Endometrium (tissue), 2 donors: ENCODE results near the gene SORCS3.

ENCODE experiments used
- FAIRE-seq: peaks from 2 replicates; lab custom pipeline; 2012; peaks lifted over from hg19 to GRCh38; lab: Jason Lieb, UNC
- donor health status: control.
- donor health status: control.

The SORCS3 gene

DNA sequence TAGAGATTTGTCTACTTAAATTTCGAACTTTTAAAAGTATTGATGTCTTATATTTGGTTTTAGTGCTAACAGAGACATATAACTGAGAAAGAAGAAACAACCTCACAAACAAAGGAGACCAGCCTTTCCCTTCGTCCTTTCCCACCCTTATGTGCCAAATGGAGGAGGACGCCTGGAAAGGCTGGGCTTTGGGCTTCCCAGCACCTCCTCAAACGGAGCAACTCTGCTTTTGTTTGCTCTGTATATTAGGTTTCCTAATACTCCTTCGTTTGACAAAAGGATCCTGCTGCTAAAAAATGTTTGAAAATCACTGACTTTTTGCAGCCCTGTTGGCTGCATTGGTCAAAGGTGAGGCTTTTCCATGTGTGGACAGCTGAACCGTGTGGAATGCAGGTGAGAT lies 471.8 kb downstream of the SORCS3 start:
- no peak for FAIRE-seq

DNA sequence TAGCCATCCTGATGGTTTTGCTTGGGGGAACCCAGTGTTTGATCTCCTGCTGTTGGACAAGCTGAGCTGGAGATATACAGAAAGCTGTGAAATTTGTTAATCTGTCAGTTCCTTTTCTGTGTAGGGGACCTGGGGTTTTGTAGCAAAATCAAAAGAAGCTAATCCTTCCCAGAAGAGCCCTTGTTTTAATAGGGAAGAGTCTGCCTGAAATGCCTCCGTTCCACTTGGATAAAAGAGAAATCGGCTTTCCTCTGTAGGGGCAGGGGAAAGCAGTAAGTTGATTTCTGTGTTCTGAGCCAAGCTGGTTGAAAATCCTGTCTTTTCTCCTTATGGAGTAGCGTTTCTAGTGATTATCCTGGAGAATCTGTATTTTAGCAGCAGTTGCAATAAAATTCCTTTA lies 472.6 kb downstream of the SORCS3 start:
- FAIRE-seq, result no peak

DNA sequence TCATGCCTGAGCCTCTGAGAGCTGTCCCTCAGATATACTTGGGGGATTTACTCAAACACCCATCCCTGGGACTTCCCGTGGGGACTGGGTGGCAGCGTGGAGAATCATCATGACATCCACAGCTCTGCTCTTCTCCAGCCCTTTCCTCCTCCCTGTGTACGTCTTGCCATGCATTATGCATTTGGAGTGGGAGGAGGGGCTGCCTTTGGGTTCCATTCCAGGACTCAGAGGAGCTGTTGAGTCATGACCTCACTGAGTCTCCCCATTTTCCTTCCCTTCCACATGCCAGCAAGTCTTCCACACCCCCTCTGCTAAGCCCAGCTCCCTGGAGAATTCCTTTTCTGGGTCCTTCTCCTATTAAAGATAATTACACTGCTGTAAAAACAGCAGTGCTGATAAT lies 480.7 kb downstream of the SORCS3 start:
- FAIRE-seq, result no peak

DNA sequence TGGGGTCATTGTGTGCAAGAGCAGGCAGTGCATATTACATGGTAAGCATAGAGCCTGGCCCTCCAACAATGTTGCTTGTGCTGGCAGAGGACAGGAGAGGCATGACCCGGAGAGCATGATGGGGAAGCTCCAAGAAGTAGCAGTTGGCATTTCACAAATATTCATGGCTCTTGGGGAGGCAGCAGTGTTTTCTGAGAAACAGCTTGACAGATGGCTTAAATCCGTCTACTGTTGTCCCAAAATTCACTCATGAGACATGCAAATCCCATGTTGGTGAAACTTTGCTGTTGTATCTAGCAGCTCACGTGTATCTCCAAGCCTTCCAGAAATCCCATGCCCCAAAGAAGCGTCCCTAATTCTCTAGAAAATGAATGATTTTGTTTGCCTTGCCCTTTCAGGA lies 487.0 kb downstream of the SORCS3 start:
- FAIRE-seq, result no peak

DNA sequence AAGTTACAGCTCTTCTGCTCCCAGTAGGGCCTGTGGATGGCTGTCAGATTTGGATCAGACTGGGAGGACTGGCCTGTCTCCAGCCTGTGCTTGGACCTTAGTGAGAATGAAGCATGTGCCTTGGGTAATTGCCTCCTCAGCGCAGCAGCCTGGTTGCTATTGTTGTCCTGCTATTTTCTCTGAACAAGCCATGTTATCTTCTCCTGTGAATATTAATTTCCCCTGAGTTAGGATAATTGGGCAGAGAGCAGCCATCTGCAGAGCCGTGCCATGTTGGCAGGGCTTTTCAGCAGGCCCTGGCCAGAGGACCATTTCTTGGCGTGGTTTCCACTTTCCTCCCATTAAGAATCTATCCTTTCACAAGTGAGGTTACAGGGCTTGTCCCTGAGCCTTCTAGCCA lies 497.3 kb downstream of the SORCS3 start:
- FAIRE-seq, result no peak

DNA sequence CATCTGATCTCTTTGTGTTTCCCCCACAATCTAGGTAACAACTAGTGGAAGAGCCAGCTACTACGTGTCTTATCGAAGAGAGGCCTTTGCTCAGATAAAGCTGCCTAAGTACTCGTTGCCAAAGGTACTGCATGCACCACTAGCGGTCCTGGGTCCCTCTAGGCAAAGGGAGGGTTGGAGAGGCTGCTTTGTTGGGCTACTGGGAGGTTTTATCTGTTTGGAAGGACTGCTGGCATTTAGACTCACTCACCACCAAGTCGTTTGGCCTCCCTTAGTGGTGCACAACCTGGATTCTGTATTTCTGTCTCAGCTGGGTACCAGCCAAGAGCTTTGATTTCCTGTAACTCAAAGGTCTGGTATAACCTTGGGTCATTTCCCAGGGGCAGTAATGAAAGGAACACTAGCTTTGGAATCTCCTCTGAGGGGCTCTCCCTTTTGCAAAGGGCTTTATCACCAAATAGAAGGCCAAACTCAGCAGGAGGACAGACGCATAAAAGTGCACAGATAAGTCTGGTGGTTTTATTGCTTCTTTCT lies 498.3 kb downstream of the SORCS3 start:
- no peak for FAIRE-seq

DNA sequence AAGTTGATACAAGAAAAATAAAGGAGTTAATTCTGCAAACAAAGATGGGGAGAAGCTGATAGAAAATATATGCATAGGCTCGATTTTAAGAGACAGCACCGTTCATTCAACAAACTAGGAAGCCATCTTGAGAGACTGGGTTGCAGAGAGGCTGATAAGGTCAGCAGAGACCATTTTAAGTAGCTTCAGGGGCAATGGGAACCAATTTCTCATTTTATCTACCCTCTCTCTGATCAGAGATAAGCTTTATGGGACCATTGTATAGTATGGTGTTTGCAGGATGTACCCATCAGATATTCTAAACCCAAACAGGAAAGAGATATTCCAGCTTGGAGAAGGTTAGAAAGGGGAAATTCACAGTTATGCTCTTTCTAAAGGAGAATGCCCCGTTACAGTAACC lies 499.5 kb downstream of the SORCS3 start:
- FAIRE-seq, result no peak

DNA sequence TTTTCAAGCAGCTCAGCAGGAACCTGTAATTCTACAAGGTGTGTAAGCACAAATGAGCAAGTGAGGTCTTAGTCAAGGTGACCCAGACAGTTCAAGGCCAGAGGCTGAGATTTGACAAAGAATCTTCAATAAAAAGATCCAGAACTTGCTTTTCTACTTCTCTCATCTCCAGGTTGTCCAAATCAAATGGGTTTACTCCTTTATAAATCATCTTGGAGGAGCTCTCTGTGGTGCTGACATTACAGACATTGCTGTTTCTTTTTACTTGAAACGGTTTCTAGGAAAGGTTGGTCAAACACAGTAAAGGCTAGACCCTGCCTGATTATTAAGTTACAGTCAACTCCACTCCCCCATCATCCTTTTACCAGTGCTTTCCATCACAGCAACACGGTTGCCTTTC lies 504.6 kb downstream of the SORCS3 start:
- FAIRE-seq, result no peak

DNA sequence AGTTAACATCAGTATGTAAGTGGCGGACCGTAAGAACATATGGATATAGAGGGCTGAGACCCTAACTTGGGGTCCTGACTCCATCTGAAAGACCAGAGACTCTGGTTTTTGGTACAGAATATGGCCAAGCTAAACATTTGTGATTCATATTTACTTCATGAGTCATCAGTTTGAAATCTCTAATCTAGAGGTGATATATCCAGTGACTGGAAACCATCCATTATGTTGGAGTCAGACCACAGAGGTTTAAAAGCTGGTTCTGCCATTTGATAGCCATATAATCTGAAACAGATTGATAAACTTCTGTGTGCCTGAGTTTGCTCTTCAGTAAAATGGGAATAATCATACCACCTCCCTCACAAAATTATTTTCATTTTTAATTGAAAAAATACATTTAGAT lies 505.3 kb downstream of the SORCS3 start:
- FAIRE-seq, result no peak

DNA sequence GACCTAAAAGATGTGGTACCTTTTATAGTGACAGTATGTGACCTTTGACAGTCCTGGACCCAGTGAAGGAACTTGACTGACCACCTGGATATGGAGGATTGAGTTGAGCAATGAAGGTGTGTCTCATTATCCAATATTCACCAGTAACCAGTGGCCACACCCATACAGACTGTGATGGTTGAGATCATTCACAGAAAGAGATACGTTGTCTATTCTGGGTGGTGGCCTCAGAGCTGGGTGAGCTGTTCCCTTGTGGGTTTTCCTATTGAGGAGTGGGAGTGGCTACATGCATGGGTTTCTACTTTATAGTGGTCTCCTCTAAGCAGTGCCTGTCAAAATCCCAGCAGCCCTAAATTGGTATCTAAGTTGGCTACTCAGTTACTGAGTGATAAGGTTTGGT lies 507.4 kb downstream of the SORCS3 start:
- FAIRE-seq, result no peak

DNA sequence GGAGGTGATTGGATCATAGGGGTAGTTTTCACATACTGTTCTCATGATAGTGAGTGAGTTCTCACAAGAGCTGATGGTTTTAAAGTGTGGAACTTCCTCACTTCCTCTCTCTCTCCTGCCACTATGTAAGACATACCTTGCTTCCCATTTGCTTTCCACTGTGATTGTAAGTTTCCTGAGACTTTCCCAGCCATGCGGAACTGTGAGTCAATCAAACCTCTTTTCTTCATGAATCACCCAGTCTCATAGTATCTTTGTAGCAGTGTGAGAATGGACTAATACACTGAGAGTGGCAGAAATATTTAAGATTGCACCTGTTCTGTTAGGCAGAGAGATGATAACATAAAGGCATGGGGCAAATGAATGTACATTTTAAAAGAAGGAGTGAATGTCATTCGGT lies 507.8 kb downstream of the SORCS3 start:
- no peak for FAIRE-seq

DNA sequence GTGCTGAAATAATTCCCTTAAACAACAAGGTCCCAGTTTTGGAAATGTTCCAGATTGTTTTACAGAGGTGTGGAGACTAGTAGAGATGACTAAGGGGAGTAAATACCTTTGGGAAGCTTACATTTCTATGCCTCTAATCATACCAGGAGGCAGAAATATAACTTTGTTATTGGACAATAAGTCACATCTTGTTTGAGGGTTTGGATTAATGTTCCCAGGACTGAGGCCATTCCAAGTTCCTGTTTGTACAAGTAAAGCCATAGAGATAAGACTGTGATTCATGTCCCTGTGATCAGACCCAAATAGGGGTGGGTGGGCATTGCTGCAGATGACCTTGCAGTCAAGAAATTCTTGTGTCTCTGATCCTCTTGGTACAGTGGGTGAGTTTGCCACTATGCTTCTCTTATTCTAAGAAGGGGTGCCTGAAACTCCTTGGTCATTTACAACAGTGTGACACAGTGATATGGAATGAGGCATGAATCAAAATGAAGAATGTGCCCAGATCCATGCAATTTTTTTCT lies 508.3 kb downstream of the SORCS3 start:
- no peak for FAIRE-seq

DNA sequence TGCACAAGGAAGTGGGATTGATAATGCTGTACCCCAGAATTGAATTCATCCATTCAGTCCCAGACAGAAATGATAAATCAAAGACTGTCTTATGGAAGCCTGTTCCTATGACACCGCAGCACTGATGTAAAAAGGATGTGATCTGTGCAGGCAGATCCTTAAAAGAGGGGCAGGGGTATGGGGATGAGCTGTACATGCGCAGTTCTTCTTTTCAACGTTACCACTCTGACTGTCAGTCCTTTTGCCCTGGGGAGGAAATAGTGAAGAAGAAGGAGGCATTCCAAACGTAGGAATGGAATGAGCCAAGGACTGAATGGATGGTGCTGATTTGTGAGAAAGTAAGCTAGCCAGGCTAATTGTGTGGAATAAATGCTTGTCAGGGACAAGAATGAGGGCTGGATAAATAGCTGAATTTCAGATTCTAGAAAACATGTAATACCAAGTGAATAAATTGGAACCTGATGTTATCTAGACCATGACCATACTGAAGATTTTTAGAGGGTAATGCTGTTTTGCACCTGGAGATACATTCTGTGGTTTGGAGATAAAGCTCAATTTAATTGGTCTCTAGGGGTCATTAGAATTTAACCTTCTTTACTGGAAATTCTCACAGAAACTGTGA lies 509.3 kb downstream of the SORCS3 start:
- FAIRE-seq, result no peak

DNA sequence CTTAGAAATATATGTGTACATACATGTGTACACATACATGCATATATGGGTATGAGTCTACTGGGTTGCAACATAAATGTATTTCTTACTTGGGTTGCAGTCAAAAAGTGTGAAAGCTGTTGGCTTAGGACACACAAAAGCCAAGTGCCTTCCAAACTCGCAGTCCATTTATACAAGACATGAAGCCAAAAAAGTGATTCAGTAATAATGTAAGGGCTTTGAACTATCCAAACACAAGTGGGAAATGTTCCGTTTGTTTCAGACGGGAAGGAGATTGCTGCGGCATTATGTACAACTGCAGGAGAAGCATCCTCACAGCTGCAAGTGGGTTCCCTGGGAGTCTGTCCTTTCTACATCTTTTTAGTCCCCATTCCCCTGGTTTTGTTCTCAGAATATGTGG lies 513.6 kb downstream of the SORCS3 start:
- FAIRE-seq, result no peak

DNA sequence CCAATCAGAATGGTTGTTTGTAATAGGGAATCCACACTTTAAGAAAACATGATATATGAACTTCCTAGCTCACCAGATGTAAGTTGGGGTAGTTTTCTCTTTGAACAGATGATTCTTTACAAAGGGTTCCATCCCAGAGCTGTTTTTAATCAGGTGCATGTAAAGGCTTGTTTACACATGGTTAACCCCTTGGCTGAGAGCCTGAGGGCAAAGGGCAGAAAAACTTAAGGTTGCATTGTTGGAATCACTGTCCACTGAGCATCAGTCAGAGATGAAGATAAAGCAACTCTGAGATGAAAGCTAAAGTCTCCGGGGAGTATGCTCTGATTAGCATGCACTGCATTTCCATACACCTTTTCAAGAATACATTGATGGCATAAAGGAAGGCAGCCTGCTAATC lies 518.2 kb downstream of the SORCS3 start:
- FAIRE-seq, result no peak

DNA sequence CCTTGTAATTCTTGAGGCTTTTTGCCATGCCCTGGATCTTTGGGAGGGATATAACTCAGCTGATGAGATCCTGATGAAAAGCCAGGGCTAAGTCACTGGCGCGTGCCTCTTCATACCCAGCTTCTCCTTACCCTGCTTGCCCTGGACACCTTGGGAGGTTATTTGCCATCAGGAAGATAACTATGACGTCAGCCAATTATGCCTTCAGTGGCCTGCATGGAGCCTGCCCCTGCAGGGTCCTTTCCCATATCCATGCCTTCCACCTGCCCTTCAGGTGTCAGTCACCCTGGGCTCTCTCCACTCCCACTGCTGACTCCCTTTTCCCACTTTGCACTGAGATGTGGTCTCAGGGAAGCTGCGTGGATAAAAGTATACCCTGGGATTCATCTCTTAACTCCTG lies 520.1 kb downstream of the SORCS3 start:
- no peak for FAIRE-seq

DNA sequence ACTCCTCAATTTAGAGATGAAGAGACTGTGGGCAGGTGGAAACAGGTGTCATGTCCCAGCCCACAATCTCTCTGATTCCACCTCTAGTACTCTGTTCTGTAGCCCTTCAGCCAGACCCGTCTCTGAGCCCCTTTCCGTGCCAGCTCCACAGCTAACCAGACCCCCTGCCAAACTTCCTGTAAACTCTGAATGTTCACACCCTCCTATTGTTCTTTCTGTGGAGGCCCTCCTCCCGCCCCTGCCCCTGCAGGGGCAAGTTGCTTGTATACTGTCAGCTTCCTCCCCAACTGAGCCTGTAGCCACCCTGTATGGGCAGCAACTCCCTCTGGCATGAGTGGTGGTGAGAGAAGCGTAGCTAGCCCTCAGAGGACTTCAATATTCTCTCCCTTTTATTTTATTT lies 520.7 kb downstream of the SORCS3 start:
- FAIRE-seq, result no peak

DNA sequence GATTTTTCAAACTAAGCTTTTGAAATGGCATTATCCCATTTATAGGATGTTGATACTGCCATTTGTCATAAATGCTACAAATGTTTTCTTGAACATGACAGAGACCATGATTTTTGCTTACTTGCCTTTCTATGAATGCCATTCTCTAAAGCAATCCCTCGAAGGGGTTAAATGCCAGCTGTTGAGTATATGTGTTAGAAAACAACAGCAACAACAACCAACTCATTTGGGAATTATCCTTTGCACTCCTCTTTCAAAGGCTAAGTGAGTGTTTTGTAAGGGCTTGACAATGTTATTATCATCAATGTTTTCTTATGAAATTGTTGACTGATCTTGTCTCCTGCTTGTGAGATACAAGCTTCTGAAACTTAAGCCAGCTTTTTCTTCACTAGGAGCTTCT lies 529.4 kb downstream of the SORCS3 start:
- FAIRE-seq, result no peak

DNA sequence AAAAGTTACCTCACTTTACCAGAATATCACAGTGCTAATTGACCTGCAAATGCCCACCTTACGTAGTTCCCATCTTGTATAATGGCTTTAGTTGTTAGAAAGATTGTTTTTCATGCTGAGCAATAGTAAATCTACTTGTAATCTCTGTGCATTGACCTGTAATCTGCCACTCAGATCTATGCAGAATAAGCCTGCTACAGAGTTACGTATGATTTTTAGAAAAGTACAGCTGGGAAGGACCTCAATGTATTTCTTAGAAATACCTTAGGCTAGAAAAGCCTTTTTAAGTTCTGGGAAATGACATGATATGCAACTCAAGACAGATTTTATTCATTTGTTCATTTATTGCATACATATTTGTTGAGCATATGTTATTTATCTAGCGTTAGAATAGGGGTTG lies 530.9 kb downstream of the SORCS3 start:
- no peak for FAIRE-seq

DNA sequence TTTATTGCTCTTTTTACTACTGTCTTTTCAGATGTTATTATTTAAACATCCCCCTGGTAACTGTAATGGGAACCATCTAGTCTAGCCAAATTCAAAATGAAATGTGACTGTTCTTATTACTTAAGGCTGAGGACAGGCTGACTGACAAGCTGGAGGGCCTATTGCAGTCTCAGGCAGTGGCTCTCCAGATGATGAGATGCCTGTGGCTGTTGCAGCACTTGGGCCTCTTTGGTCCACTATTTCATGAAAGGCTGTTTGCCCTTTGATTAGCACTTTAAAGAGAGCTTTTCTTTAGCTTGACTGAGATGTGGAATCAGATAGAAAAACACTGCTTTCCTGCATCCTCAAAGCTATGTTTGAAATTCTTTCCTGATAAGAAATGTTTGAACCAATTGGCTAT lies 540.5 kb downstream of the SORCS3 start:
- no peak for FAIRE-seq

DNA sequence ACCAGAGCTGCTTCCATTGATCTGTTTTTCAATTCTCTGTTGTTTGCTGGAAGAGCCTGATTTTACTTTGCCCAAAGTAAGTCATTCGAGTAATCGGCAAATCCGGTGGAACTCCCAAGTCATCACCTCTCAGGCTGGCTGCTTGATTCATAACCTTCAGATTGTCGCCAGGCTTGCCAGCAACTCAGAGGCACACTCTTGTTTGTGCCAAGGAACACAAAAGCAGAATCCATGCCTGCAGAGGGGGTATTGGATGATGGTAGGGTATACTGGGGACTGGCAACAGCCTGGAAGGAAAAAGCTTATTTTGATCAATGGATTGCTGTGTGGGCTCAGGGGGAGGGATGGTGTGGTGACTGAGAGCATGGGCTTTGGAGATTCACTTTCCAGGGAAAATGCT lies 542.4 kb downstream of the SORCS3 start:
- FAIRE-seq, result no peak

DNA sequence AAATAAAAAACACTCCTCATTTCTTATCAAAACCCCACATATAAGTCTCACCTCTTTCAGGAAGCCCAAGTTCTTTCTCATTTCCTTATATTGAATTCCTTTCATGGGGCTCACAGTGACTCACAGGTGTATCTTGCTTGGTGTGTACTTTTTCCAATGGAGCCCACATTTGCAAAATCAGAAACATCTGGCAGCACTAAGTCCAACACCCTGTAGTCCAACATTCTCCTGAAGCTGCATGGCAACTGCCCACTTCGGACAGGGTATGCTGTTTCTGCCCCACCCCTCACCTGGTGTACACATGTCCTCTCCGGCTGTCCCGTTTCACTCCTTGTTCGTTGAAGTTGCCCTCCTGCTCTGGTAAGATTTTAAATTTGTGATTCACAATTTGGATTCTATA lies 544.1 kb downstream of the SORCS3 start:
- FAIRE-seq, result no peak

DNA sequence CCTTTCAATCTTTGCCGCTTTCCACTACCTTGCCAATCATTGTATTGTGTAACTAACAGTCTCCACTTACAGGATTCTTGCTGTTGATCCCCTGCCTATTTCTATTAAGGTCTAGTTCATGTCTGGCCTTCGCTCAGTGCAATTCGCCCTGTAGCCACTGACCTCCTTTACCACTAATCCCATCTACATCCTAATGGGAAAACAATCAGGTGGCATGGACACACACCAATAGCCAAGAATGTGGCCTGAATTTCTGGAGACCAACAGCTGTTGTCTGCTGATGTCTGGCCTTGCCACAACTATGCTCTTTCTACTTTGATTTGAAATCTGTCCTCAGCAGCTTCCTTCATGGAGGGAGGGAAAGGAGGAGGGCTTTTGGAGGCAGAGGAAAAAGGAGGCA lies 546.2 kb downstream of the SORCS3 start:
- no peak for FAIRE-seq

DNA sequence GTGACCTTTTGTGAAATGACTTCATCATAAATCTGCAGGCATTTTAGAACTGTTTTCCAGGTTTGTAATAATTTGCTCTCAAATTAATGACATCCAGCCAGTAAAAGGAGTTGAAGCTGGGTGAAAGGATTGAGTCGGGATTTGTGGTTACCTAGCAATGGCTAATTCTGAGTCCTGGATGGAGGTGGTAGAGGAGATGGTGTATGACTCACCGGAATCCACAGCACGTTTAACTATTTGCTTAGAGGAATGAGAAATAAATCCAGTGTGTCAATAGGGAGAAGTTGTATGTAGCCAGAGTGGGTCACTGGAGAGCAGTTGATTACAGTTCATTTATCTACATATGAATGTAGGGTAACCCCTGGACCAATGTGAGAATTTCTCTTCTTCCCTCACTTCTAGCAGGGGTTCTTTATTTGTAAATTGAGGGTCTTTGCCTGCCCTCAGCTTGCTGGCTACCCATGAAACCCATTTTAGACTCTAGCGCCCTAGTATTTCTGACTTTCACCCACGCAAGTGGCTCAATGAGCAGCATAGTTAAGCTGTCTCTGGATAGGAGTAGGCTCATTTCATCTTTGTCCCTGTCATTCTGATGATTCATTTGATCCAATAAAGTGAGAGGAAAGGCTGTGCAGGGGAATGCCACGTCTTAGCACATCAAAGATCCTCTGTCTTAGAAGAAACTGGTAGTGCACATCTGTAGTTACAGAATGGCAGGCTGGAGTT lies 547.8 kb downstream of the SORCS3 start:
- no peak for FAIRE-seq
